ENCODE data around the gene DOCK6.

DNA sequence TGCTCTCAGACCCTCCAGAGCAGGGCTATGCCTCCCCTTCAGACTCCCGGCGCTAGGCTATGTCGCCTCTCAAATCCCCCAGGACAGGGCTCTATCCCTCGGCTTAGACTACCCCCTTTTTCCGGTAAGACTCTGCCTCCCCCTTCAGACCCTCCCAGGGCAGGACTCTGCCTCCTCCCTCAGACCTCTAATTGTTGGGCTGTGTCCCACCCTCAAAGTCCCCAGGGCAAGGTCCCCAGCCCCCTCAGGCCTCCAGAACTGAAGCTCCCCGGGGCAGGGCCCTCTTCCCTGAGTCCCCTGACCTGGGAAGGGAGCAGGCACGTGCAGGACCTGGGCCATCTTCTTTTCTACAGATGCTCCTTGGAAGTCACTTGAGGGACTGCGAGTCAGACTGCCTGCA lies 68.2 kb downstream of the DOCK6 start:
- TF ChIP-seq, protein P1, sequence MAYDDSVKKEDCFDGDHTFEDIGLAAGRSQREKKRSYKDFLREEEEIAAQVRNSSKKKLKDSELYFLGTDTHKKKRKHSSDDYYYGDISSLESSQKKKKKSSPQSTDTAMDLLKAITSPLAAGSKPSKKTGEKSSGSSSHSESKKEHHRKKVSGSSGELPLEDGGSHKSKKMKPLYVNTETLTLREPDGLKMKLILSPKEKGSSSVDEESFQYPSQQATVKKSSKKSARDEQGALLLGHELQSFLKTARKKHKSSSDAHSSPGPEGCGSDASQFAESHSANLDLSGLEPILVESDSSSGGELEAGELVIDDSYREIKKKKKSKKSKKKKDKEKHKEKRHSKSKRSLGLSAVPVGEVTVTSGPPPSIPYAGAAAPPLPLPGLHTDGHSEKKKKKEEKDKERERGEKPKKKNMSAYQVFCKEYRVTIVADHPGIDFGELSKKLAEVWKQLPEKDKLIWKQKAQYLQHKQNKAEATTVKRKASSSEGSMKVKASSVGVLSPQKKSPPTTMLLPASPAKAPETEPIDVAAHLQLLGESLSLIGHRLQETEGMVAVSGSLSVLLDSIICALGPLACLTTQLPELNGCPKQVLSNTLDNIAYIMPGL (CRISPR knock-in tag; IDR thresholded peaks at IDR 0.05): no peak
- TF ChIP-seq SP1 (CRISPR knock-in tag; conservative IDR thresholded peaks at IDR 0.05) (no peak), NR3C1 (CRISPR knock-in tag; conservative IDR thresholded peaks at IDR 0.05; ENCODE audit: low read depth) (no peak), ATF3 (CRISPR knock-in tag; conservative IDR thresholded peaks at IDR 0.05) (no peak), NR2C2 (CRISPR knock-in tag; IDR thresholded peaks at IDR 0.05) (no peak), TCF7 (CRISPR knock-in tag; IDR thresholded peaks at IDR 0.05; ENCODE audit: low read depth) (no peak), ZNF423 (CRISPR knock-in tag; IDR thresholded peaks at IDR 0.05) (no peak), CREB1 (CRISPR knock-in tag; IDR thresholded peaks at IDR 0.05) (no peak), ZNF232 (CRISPR knock-in tag; IDR thresholded peaks at IDR 0.05) (no peak)
- TF ChIP-seq, protein P2, sequence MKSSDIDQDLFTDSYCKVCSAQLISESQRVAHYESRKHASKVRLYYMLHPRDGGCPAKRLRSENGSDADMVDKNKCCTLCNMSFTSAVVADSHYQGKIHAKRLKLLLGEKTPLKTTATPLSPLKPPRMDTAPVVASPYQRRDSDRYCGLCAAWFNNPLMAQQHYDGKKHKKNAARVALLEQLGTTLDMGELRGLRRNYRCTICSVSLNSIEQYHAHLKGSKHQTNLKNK (CRISPR knock-in tag; IDR thresholded peaks at IDR 0.05): no peak
- TF ChIP-seq, protein P3, sequence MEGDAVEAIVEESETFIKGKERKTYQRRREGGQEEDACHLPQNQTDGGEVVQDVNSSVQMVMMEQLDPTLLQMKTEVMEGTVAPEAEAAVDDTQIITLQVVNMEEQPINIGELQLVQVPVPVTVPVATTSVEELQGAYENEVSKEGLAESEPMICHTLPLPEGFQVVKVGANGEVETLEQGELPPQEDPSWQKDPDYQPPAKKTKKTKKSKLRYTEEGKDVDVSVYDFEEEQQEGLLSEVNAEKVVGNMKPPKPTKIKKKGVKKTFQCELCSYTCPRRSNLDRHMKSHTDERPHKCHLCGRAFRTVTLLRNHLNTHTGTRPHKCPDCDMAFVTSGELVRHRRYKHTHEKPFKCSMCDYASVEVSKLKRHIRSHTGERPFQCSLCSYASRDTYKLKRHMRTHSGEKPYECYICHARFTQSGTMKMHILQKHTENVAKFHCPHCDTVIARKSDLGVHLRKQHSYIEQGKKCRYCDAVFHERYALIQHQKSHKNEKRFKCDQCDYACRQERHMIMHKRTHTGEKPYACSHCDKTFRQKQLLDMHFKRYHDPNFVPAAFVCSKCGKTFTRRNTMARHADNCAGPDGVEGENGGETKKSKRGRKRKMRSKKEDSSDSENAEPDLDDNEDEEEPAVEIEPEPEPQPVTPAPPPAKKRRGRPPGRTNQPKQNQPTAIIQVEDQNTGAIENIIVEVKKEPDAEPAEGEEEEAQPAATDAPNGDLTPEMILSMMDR (IDR thresholded peaks at IDR 0.05): no peak
- TF ChIP-seq, protein P4, sequence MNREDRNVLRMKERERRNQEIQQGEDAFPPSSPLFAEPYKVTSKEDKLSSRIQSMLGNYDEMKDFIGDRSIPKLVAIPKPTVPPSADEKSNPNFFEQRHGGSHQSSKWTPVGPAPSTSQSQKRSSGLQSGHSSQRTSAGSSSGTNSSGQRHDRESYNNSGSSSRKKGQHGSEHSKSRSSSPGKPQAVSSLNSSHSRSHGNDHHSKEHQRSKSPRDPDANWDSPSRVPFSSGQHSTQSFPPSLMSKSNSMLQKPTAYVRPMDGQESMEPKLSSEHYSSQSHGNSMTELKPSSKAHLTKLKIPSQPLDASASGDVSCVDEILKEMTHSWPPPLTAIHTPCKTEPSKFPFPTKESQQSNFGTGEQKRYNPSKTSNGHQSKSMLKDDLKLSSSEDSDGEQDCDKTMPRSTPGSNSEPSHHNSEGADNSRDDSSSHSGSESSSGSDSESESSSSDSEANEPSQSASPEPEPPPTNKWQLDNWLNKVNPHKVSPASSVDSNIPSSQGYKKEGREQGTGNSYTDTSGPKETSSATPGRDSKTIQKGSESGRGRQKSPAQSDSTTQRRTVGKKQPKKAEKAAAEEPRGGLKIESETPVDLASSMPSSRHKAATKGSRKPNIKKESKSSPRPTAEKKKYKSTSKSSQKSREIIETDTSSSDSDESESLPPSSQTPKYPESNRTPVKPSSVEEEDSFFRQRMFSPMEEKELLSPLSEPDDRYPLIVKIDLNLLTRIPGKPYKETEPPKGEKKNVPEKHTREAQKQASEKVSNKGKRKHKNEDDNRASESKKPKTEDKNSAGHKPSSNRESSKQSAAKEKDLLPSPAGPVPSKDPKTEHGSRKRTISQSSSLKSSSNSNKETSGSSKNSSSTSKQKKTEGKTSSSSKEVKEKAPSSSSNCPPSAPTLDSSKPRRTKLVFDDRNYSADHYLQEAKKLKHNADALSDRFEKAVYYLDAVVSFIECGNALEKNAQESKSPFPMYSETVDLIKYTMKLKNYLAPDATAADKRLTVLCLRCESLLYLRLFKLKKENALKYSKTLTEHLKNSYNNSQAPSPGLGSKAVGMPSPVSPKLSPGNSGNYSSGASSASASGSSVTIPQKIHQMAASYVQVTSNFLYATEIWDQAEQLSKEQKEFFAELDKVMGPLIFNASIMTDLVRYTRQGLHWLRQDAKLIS (CRISPR knock-in tag; IDR thresholded peaks at IDR 0.05; ENCODE audit: borderline replicate concordance): no peak
- TF ChIP-seq, protein P5, sequence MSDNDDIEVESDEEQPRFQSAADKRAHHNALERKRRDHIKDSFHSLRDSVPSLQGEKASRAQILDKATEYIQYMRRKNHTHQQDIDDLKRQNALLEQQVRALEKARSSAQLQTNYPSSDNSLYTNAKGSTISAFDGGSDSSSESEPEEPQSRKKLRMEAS (CRISPR knock-in tag; IDR thresholded peaks at IDR 0.05): no peak

Data from WTC11 (cell line).